HG03460 (cell line): ENCODE data around the gene PNMA3.
"Not testable (repeated sequence)": the region's sequence is repeated elsewhere in the genome, so short reads cannot be mapped to it uniquely, and the experiment has no call there.

Experiments used
- ATAC-seq: cut with Tn5 transposase; IDR thresholded peaks from one replicate; pipeline ENCODE4 v1.9.1; 2021; ENCODE audit not compliant: unreplicated experiment

Gene PNMA3, protein sequence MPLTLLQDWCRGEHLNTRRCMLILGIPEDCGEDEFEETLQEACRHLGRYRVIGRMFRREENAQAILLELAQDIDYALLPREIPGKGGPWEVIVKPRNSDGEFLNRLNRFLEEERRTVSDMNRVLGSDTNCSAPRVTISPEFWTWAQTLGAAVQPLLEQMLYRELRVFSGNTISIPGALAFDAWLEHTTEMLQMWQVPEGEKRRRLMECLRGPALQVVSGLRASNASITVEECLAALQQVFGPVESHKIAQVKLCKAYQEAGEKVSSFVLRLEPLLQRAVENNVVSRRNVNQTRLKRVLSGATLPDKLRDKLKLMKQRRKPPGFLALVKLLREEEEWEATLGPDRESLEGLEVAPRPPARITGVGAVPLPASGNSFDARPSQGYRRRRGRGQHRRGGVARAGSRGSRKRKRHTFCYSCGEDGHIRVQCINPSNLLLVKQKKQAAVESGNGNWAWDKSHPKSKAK

GRCh38 chrX:153055871-153056749 lies at the start of gene PNMA3:
PNMA3 (plus strand) TSS chrX:153056470; CDS start chrX:153057056, 586 bp downstream.
- no peak for ATAC-seq

- not testable (repeated sequence) for ATAC-seq
Observed at GRCh38 chrX:153017174-153017573, 39.1 kb upstream of the PNMA3 start.

- no peak for ATAC-seq
Observed at GRCh38 chrX:153019166-153019565, 37.1 kb upstream of the PNMA3 start.

DNA sequence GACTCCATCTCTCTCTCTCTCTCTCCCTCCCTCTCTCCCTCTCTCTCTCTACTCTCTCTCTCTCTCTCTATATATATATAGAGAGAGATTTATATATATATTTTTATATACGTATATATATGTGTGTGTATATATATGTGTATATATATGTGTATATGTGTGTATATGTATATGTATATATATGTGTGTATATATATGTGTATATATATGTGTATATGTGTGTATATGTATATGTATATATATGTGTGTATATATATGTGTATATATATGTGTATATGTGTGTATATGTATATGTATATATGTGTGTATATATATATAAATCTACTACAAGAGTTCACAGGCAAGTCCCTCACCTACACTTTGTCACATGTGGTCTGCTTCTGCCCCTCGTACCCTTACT lies 29.8 kb upstream of the PNMA3 start:
- not testable (repeated sequence) for ATAC-seq

DNA sequence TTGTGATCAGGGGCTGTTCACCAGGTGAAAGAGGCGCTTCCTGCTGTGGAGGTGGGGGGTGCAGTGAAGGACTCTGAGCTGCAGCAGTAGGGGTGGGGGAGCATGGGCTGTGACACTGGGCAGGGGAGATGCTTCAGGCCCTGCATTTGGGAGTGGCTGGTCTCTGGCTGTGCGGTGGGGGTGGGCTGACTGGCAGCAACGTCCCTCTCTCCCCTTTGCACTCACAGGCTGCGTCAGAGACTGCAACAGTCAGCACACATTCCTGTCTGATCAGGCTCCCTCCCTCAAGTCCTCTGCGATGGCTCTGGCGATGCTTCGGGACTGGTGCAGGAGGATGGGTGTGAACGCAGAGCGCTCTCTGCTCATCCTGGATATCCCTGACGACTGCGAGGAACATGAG lies 27.8 kb upstream of the PNMA3 start:
- not testable (repeated sequence) for ATAC-seq

DNA sequence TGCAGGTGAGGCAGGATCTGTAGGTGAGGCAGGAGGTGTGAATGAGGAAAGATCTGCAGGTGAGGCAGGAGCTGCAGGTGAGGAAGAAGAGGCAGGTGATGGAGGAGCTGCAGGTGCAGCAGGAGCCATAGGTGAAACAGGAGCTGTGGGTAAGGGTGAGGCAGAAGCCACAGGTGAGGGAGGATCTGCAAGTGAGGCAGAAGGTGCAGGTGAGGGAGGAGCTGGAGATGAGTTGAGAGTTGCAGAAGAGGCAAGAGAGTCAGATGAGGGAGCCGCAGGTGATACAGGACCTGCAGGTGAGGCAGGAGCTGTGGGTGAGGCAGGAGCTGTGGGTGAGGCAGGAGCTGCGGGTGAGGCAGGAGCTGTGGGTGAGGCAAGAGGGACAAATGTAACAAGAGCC lies 27.1 kb upstream of the PNMA3 start:
- ATAC-seq, result no peak

DNA sequence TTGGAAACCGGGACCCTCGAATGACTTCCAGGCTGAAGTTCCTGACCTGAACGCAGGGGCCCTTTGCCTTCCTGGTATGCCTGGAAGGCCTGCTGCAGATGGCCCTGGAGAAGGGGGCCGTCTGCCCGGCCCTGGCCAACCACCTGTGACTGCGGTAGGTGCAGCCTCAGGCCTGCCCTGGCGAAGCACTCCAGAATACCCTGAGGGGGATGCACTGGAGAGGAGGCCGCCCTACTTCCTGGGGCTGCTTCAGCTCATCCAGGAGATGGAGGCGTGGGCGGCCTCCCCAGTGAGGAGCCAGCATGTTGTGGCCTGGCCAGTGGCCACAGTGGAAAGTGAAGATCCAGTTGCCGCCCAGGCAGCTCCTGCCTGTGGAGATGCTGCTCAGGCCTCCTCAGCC lies 26.4 kb upstream of the PNMA3 start:
- no peak for ATAC-seq

DNA sequence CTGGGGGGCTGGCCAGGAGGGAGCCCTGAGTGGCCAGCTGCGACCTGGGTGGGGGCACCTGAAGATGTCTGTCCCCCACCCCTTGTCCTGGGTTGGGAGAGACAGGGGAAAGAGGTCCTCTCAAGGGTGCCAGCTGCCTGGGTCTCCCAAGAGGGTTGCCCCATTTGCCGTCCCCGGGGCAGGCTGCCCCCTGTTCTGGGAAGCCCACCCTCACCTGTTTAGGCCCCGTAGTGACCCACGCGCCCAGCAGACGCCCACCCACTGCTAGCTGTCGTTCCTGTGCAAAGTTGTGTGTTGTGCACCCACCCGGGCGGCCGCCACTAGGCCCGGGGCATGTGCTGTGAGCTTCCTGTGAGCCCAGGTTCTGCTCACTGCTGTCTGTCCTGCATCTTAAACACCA lies 25.5 kb upstream of the PNMA3 start:
- no peak for ATAC-seq

DNA sequence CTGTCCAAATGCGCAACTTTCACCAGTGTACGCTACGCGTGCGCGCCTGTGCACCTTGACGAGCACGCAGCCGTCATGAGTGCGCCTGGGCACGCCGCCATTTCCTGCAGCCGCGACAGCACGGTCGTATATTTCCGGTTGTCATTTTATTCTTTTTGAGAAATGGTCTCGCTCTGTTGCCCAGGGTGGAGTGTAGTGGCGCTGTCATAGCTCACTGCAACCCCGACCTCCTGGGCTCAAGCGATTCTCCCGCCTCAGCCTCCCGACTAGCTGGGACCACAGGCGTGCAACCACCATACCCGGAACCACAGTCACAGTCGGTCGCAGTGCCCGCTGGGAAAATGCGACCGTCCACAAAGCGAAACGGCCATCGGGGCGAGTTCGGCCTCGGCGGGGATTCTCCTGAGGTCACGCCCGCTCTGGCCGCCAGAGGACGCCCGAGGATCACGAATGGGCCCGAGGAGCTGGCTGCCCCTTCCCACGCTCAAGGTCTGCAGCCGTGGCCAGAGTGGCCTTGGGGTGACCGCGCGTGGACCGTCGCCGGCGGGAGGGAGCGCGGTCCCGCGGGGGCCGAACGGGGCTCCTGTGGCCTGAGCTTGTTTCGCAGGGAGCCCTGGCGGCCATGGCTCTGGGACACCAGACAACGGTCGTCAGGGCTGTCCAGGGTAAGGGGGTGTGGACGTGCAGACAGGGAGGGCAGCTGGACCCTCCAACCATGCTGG lies 23.7 kb upstream of the PNMA3 start:
- ATAC-seq, result peak; percentile 86

DNA sequence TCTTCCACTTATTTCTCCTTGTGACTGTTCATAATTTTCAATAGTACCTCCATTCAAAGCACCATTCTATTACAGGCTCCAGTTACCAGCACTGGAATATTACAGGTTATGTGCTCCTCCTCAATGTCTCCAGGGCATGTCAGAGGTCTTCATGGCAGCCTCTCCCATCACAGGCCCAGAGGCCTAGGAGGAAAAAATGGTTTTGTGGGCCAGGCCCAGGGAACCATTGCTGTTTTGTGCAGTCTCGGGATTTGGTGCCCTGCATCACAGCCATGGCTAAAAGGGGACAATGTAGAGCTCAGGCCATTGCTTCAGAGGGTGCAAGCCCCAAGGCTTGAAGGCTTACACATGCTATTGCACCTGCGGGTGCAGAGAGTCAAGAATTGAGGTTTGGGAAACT lies 7.2 kb upstream of the PNMA3 start:
- ATAC-seq, result no peak

GRCh38 chrX:153052534-153052933 lies 3.7 kb upstream of the PNMA3 start:
- no peak for ATAC-seq

DNA sequence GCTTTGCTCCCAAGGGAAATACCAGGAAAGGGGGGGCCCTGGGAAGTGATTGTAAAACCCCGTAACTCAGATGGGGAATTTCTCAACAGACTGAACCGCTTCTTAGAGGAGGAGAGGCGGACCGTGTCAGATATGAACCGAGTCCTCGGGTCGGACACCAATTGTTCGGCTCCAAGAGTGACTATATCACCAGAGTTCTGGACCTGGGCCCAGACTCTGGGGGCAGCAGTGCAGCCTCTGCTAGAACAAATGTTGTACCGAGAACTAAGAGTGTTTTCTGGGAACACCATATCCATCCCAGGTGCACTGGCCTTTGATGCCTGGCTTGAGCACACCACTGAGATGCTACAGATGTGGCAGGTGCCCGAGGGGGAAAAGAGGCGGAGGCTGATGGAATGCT lies 1.0 kb downstream of the PNMA3 start:
- no peak for ATAC-seq

- ATAC-seq, result no peak
Observed at GRCh38 chrX:153059191-153060094, 3.2 kb downstream of the PNMA3 start.

- ATAC-seq, result no peak
Observed at GRCh38 chrX:153060095-153060445, 3.8 kb downstream of the PNMA3 start.

DNA sequence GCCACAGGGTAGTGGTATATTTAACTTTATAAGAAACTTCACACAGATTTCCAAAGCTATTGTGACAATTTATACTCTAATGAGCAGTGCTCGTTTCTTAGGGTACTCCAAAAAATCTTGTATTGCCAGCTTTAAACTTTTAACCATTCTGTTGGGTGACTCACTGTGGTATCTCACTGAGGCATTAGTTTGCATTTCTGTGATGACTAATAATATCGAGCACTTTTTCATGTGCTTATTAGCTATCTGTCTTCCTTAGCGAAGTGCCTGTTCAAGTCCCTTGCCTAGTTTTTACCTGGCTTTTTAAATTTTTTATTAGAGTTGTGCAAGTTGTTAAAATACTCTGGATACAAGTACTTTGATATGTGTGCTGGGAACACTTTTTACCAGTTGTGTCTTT lies 5.5 kb downstream of the PNMA3 start:
- ATAC-seq, result no peak

GRCh38 chrX:153063315-153063714 lies 7.0 kb downstream of the PNMA3 start:
- ATAC-seq, result no peak

DNA sequence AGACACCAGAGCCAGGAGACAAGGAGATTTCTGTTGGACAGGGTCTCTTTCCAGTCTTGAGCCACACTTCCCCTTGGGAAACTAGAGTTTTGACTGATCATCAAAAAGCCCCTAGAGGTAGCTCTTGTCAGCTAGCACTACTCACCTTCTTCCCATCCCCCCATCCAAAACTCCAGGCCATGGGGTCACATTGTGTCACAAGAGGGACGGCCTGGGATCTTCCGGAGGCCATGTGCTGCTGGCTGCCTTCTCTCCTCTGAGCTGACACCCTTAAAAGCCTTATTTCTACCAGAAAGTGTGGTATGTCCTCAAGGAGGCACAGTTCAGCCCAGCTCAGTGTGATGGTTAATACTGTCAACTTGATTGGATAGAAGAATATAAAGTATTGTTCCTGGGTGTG lies 7.8 kb downstream of the PNMA3 start:
- ATAC-seq, result no peak

DNA sequence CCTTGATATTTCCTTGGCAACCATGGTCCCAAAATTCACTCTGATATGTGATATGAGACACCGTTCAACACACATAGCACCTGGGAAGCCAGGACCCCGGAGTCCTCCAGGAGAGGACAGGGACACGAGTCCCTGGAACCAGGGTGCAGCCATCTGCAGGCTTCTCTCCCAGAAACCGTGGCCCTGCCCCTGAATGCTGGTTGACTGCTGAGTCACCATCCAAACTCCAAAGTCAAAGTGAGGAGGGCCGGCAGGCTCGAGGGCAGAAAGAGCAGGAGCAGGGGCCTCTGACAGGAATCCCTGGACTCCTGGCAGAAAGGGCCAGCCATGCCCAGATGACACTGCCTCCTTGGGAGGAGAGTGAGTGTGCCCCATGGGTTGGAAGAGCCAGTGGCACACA lies 9.1 kb downstream of the PNMA3 start:
- no peak for ATAC-seq

DNA sequence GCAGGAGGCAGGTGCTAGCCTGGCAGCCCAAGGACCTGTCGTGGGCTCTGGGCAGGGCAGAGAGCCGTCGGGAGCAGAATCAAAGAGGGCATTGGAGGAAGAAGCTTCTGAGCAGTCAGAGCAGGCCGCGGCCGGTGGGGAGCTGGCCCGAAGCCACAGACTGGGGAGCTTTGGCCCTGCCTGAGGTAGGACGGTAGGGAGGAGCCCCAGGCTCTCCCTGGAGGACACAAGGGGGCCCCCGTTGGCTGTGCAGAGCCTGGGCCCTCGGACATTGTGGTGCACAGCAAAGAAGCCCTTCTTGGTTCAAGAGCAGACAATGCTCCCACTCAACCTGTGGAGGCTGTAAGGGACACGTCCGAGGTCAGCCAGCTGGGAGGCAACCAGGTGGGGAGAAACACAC lies 10.1 kb downstream of the PNMA3 start:
- ATAC-seq, result not testable (repeated sequence)

GRCh38 chrX:153071909-153072583 lies 15.8 kb downstream of the PNMA3 start, which contains the start of gene PNMA6A:
PNMA6A (plus strand) TSS chrX:153072454; CDS start chrX:153073063, 609 bp downstream.
- ATAC-seq, result not testable (repeated sequence)
